Left renal cortex interstitium (tissue), 4 donors: Measurements from ENCODE around the gene PCBD2. TPM values are rescaled to one million over a fixed set of nuclear protein-coding genes. Genes with fewer than 3 reads are reported as not detected.
"Not testable (repeated sequence)": the region's sequence is repeated elsewhere in the genome, so short reads cannot be mapped to it uniquely, and the experiment has no call there.

Source experiments
- DNase-seq, 4 donors: peaks; one replicate each; pipeline ENCODE4 v3.0.0-alpha.2; 2013; ENCODE audit warnings: low read depth in 4 of 4, low spot score in 2 of 4, missing footprints in 1 of 4
- polyA plus RNA-seq, 4 donors: library from polyadenylated mRNA; unstranded; fragments of 120-200 nt; gene quantifications; one replicate each; pipeline ENCODE4 v1.2.1, GENCODE V29; 2013; ENCODE audit not compliant: insufficient read length in 4 of 4

The PCBD2 gene
- polyA plus RNA-seq, 4 donors, result 8.5 to 20.9 (median 13.2) TPM

- DNase-seq, result peak; percentile 61 to 75 (median 65)
These were observed 490 bp downstream of the PCBD2 start for GRCh38 chr5:134905246-134905996.

- DNase-seq, result no peak
These were observed 1.9 kb downstream of the PCBD2 start for GRCh38 chr5:134906811-134907210.

DNA sequence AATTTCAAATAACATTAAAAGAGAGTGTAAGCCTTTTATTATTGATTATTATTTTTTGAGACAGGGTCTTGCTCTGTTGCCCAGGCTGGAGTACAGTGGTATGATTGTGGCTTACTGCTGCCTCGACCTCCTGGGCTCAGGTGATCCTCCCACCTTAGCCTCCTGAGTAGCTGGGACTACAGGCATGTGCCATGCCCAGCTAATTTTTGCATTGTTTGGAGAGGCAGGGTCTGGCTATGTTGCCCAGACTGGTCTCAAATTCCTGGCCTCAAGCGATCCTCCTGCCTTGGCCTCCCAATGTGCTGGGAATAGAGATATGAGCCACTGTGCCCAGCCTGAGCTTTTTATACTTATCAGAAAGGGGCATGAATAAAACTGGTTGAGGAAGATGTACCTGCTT, 5.8 kb downstream of the PCBD2 start:
- not testable (repeated sequence) for DNase-seq

DNA sequence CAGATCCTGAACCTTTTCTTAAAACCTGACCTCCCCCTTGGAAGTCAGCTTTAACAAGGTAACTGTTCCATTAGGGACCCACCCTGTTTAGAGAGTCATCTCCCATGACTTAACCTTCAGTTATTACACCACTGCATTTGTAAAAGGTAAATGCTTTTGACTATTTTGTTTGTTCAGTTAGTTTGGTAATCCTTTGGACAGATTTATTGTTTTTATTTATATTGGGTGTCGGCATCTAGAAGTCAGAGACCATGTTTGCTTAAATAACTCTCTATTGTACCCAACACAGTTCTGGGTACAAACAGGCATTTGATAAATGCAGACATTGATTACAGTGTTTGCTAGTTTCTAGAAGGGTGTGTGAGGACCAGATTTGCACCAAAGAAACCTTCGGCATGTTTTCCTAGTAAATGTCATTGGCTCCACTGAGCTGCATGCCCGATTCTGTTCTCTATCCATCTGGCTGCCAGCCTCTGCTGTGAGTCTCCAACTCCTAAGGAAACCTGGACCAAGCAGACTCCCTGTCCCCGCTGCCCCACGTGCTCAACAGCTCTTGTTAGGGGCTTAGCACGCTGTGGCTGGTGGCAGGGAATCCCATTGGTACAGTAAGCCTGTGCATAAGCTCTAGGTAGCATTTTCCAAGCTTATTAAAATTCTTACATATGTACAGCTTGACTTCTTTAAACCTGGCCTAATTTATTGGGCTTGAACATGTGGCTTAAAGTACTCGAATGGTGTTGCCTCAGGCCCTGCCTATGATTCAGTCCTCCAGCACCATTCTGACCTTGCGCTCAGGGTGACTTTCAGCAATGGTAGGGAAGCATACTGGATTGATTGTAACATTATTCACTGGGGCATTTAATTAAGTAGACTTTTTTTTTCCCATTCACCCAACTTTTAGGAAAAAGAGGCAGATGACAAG, 6.6 kb downstream of the PCBD2 start:
- no peak for DNase-seq

DNA sequence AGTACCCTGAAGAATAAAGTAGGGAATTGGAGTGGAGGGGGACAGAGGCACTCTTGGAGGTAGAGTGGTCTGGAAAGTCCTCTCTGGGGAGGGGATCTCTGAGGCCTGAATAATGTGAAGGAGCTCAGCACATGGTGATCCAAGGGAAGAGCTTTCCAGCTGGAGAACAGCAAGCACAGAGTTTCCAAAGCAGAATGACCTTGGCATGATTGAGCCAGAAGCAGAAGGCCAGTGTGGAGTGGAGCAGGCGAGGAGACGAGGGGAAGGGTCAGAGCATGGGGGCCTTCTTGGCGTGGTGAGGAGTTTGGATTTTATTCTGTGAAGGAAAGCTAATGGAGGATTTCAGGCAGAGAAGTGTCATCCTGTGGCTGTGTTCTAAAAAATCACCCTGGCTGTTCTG, 8.3 kb downstream of the PCBD2 start:
- no peak for DNase-seq

DNA sequence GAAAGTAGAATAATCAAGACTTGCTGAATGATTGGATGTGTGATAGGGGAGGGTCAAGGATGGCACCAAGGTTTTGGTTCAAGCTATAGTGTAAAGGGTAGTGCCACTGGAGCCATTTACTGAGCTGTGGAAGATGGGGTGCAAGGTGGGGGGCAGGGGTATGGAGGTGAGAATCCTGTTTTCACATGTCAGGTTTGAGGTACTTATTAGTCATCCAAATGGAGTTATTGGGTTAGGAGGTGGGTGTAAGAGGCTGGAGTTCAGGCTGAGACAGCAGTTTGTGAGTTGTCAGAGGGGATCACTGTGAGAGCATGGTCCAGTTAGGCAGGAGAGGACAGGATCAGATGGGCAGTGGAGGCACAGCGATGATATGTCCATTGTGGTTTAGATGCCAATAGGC, 8.9 kb downstream of the PCBD2 start:
- no peak for DNase-seq

- DNase-seq, result no peak
These were observed 12.3 kb downstream of the PCBD2 start for GRCh38 chr5:134917070-134917815.

DNA sequence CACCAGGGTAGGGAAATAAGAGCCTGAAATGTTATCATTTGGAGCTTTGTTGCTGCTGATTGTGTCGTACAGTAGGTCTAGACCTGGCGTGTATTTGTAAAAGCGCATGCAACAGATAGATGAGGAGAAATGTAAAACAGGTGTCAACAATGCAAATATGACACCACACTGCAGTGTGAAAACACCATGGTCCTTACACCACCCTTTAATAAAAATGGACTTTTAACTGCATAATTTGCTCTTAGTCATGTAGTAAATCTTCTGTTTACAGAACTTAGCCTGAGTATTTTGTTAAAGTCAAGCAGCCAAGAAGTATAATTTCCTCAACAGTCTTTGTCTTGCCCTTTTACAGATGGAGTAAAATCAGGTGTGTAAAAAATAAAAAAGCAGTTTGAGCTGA, 13.9 kb downstream of the PCBD2 start:
- DNase-seq, result no peak

GRCh38 chr5:134920848-134921575, 16.1 kb downstream of the PCBD2 start:
- DNase-seq, result no peak

GRCh38 chr5:134932508-134932907, 27.6 kb downstream of the PCBD2 start:
- DNase-seq, result no peak

DNA sequence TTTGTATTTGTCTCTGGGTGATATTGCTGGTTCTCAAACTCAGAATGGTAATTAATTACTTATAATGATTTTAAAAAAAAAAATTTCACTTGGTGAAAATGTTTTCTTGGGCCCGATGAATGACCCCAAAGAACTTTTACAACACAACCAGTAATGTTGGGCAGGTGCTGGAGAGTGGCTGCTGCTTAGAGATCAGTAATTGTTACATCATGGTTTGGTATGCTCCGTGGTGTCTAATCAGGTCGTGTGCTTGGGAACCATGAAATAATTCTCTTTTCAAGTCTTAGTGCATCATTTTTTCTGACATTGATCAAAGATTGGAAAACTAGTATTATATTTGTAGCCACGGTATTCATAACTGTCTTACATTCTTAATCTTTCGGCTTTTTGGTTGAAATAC, 29.3 kb downstream of the PCBD2 start:
- no peak for DNase-seq

- DNase-seq, result no peak
These were observed 31.0 kb downstream of the PCBD2 start for GRCh38 chr5:134935711-134936602.

DNA sequence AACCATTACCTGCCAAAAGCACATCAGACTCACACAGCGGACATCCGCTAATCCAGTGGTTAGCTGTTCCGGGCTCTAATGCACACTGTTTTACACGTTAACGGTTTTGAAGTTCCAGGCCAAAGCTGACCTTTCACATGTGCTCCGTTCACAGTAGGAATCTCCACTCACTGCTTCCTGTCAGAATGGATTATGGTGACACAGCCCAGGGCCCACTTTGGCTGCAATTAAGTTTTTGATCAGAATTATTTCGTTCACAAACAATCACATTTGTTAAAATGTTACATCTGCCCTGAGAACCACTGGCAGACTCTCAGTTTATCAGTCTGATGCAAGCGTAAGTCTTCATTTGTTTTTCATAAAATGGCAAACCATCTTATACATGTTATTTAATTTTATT, 32.6 kb downstream of the PCBD2 start:
- DNase-seq, result no peak

DNA sequence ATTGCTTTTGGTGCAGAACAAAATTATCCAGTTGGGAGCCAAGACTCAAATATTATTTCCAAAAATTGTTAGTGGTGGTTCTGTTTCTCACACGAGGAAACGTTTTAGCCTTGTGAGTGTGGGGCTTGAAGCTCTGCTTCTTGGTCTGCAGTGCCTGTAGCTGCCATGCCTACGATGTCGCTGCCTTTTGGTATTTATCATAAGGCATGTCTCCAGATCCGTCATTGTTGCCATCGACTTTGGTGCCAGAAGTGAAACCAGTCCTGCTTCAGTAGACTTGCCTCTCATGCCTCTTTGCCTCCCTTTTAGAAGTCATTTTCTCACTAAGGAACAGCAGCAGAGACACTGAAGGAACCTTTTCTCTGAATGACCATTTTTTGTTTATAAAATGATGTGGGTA, 33.1 kb downstream of the PCBD2 start:
- no peak for DNase-seq

GRCh38 chr5:134939500-134939899, 34.6 kb downstream of the PCBD2 start:
- DNase-seq, result no peak

DNA sequence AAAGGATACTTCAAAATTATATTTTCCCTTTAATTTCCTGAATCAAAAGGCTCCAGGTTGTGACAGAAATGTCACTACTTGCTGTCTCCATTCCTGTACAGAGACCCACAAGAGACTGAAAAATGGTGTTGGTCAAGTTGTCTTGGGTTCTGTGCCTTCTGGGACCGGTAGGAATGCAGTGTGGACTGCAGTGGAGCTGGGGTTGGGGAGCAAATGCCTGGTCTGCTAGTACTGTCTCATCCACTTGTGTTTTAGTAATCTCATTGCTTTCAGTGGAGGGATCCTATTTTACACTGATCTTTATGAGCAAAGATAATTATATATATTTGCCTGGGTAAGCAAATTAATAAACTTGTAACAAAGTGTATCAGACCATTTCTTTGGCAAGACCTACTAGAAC, 38.6 kb downstream of the PCBD2 start:
- DNase-seq, result no peak

GRCh38 chr5:134944630-134945029, 39.7 kb downstream of the PCBD2 start:
- no peak for DNase-seq

GRCh38 chr5:134945041-134945440, 40.1 kb downstream of the PCBD2 start:
- no peak for DNase-seq

DNA sequence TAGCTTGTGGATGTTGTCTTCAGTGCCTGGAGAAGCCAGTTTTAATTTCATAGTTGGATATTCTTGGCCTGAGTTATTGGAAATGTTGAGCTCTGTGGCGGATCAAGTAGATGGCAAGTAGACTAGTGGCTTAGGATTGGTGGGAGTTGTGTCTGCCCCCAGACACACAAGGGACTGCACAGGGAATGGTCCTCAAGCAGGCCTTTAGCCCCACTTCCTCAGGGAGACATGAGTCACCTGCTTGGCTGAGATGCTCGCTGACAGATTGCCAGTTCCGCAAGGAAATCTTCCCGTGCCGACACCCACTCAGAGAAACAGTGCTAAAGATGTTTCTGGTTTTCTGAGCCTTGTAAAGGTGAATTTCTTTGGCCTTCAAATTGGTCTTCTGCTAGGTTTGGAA, 44.0 kb downstream of the PCBD2 start:
- DNase-seq, result no peak
